AG04450 (cell line): Measurements from ENCODE around the gene RBKS. TPM values are rescaled to one million over a fixed set of nuclear protein-coding genes. Genes with fewer than 3 reads are reported as not detected.

Experiments used
- CTCF ChIA-PET: fragments of 300-600, 350-600 bp; formaldehyde crosslinking; extraction: SDS; loops from one replicate; lab custom pipeline; 2022; ENCODE audit warnings: antibody characterized with exemption, inconsistent platforms; lab: Charles Lee
- POLR2A ChIA-PET: fragments of 350-600 bp; formaldehyde crosslinking; extraction: SDS; loops from one replicate; lab custom pipeline; 2021; ENCODE audit warnings: antibody characterized with exemption, inconsistent platforms; lab: Yijun Ruan, JAX
- DNase-seq: peaks from one replicate; pipeline ENCODE4 v3.0.0-alpha.2; 2011; ENCODE audit warnings: low read depth, low spot score
- H3K27ac ChIP-seq: one replicate; pipeline ENCODE4 v1.5.1; 2012; ENCODE audit warnings: low read depth, low read length, control low read depth
- H3K27me3 ChIP-seq: one replicate; pipeline ENCODE4 v1.6.0; 2012; ENCODE audit warnings: low read length; ENCODE audit not compliant: control insufficient read depth, insufficient read depth
- H3K4me3 ChIP-seq: 2 replicates; pipeline ENCODE4 v1.5.1; 2011; ENCODE audit warnings: mild to moderate bottlenecking, low read depth, low read length, control low read depth
- H3K9me3 ChIP-seq: 2 replicates; pipeline ENCODE4 v1.5.1; 2012; ENCODE audit warnings: low read length; ENCODE audit not compliant: control insufficient read depth, insufficient read depth
- polyA plus RNA-seq: library from polyadenylated mRNA; depleted of rRNA; stranded (reverse); fragments of >200 nt; gene quantifications from 2 replicates; pipeline ENCODE4 v1.2.3, GENCODE V29; 2011
- TF ChIP-seq, protein P1 (sequence below): IDR thresholded peaks from 2 replicates; pipeline ENCODE4 v1.5.1; 2011; ENCODE audit warnings: low read depth, low read length, control low read depth, inconsistent platforms

The RBKS gene
- polyA plus RNA-seq, 1 experiment: 1.5 TPM

DNA sequence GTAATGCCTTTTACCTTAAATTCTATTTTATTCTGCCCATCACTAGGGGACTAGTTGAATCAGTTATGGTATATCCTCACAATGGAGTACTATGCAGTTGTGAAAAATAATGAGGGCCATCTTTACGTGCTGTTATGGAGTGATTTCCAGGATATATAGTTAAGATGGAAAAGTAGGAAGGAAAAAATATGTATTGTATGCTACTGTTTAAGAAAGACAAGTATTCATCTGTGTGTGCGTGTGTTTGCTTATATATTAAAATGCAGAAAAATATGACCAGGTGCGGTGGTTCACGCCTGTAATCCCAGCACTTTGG, 151.2 kb downstream of the RBKS start:
- CTCF ChIA-PET: interaction anchor here (0.6 to 2.5 kb wide), 2 partner anchors 16 to 32 kb away, joined by 4 to 10 read pairs; no protein-coding TSS in a partner anchor
- POLR2A ChIA-PET: no interaction called here
- DNase-seq: no peak
- Histone ChIP-seq H3K27me3 (no peaks in the 10 kb centered on the region), H3K9me3 (no peaks in the 10 kb centered on the region; the same call in 1 of the 2 replicates), H3K4me3 (no peak overlapping the region), H3K27ac (no peak overlapping the region)
- TF ChIP-seq, protein P1, sequence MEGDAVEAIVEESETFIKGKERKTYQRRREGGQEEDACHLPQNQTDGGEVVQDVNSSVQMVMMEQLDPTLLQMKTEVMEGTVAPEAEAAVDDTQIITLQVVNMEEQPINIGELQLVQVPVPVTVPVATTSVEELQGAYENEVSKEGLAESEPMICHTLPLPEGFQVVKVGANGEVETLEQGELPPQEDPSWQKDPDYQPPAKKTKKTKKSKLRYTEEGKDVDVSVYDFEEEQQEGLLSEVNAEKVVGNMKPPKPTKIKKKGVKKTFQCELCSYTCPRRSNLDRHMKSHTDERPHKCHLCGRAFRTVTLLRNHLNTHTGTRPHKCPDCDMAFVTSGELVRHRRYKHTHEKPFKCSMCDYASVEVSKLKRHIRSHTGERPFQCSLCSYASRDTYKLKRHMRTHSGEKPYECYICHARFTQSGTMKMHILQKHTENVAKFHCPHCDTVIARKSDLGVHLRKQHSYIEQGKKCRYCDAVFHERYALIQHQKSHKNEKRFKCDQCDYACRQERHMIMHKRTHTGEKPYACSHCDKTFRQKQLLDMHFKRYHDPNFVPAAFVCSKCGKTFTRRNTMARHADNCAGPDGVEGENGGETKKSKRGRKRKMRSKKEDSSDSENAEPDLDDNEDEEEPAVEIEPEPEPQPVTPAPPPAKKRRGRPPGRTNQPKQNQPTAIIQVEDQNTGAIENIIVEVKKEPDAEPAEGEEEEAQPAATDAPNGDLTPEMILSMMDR: no peak

DNA sequence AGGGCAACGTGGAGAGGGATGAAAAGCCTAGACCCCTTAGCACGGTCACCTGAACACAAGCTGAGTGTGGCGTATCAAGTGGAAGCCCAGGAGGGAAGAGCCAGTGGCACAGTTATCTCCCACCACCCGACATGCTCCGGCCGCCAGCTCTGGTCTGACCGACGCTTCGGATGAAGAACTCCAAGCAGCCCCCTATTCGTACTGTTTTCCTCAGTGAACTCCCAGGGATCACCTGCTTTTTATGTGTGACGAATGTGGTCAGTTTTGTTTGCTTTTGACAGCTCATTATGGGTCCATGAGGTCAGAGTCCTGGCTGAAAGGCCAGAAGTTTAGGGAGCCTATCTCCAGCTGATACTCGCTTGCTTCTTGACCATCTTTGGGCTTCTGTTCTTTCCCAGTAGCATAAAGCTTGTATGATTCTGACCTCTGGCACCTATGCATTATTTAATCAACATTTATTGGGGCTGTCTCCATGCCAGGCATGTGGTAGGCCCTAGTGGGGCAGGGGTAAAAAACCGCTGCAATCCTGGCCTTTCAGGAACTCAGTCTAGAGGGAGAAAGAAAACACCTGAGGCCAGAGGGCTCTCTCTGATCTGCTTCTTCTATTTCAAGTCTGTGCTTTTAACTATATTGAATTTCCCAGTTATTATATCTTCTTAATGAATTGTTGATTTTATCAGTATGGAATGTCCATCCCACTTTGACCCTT, 151.7 kb downstream of the RBKS start:
- H3K27me3 ChIP-seq: no peaks in the 10 kb centered on the region
- no peaks in the 10 kb centered on the region; the same call in 1 of the 2 replicates for H3K9me3 ChIP-seq
- no peak overlapping the region for H3K4me3 ChIP-seq
- H3K27ac ChIP-seq: no peak overlapping the region
- TF ChIP-seq, protein P1: no peak
- CTCF ChIA-PET: interaction anchor here (0.6 to 2.5 kb wide), 2 partner anchors 16 to 32 kb away, joined by 4 to 10 read pairs; no protein-coding TSS in a partner anchor
- DNase-seq: no peak
- POLR2A ChIA-PET: no interaction called here

DNA sequence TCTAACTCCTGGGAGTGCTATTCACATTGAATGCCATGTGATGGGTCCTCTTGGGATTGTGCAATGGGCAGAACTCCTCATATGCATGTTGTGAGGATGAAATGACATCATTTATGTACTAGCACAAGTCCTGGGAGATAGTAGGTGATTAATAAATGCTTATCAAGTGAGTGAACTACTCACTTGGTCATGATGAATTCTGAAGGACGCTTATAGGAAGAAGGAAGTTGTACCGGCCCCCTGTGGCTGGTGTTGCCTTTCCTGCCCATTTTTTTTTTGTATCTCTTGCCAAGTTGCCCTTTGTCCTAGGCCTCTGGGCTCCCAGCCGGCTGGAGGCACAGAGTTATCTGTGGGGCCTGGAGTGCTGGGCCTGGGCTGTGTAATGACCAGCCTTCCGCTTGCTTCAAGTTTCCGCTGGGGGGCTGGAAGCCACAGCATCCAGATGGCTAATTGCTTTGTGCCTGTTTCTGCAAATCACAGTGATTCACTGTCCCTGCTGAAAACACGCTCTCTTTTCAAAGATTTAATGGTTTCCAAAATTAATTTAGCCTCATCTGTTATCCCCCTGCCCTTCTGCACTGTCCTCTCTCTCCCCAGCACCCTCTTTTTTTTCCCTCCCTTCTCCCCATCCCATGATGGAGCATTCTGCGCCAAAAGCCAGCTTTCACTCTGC, 152.4 kb downstream of the RBKS start:
- CTCF ChIA-PET: interaction anchor here (2.5 kb wide), 1 partner anchor 15 kb away, joined by 10 read pairs; no protein-coding TSS in a partner anchor
- POLR2A ChIA-PET: interaction anchor here (0.9 kb wide), 1 partner anchor 18 kb away, joined by 3 read pairs; no protein-coding TSS in a partner anchor

DNA sequence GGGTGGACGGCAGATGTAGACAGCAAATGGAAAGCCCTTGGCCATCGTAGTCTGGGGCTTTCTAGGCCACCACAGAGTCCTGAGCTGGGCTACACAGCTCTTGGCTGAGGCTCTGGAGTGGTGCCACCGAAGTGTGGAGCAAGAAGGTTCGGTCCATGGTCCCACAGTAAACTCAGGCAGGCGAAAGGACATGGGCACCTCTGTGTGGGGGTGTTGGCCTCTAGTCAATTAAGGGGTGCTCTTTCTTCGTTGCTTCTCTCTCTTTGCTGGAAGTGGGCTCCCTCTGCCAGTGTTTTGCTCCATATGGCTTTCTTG, 153.3 kb downstream of the RBKS start:
- POLR2A ChIA-PET: interaction anchor here (0.9 kb wide), 1 partner anchor 17 kb away, joined by 3 read pairs; no protein-coding TSS in a partner anchor
- Histone ChIP-seq H3K9me3 (no peaks in the 10 kb centered on the region; the same call in 1 of the 2 replicates), H3K27ac (no peak overlapping the region)

More for the DNA sequence above, 152.4 kb downstream of the RBKS start:
- no peak overlapping the region for H3K4me3 ChIP-seq
- H3K9me3 ChIP-seq: no peaks in the 10 kb centered on the region; the same call in 1 of the 2 replicates
- no peak overlapping the region for H3K27ac ChIP-seq
- no peaks in the 10 kb centered on the region for H3K27me3 ChIP-seq
- TF ChIP-seq, protein P1: no peak
- DNase-seq: peak; percentile 7

More for the DNA sequence above, 153.3 kb downstream of the RBKS start:
- TF ChIP-seq, protein P1: no peak
- no peak for DNase-seq
- Histone ChIP-seq H3K4me3 (no peak overlapping the region), H3K27me3 (no peaks in the 10 kb centered on the region)
- CTCF ChIA-PET: interaction anchor here (1.2 to 2.5 kb wide), 2 partner anchors 12 to 14 kb away, joined by 4 to 10 read pairs; no protein-coding TSS in a partner anchor
